Ascending aorta (tissue), 2 donors: ENCODE results near the gene TSC2. TPM values are rescaled to one million over a fixed set of nuclear protein-coding genes. Genes with fewer than 3 reads are reported as not detected.

ENCODE experiments used
- DNase-seq, 2 donors: peaks; one replicate each; pipeline ENCODE4 v3.0.0-alpha.2; 2019; ENCODE audit warnings: low spot score in 2 of 2
- H3K27ac ChIP-seq, 2 donors: fragments of 200-600 bp; sonication (generic); one replicate each; pipeline ENCODE4 v1.5.1; 2016 to 2017; ENCODE audit warnings: mild to moderate bottlenecking in 1 of 2
- H3K27me3 ChIP-seq: fragments of 200-600 bp; sonication (generic); one replicate; pipeline ENCODE4 v1.5.1; 2017
- H3K36me3 ChIP-seq, 2 donors: fragments of 200-600 bp; sonication (generic); one replicate each; pipeline ENCODE4 v1.5.1; 2016
- H3K4me1 ChIP-seq, 2 donors: fragments of 200-600 bp; sonication (generic); one replicate each; pipeline ENCODE4 v1.5.1; 2016 to 2017; ENCODE audit warnings: mild to moderate bottlenecking in 1 of 2
- H3K4me3 ChIP-seq, 2 donors: fragments of 200-600 bp; sonication (generic); one replicate each; pipeline ENCODE4 v1.5.1; 2016 to 2017; ENCODE audit warnings: mild to moderate bottlenecking in 1 of 2
- H3K9me3 ChIP-seq, 2 donors: fragments of 200-600 bp; sonication (generic); one replicate each; pipeline ENCODE4 v1.5.1; 2016
- intact Hi-C: fragments of 100-400 bp; cut with DNase I; formaldehyde crosslinking; loops from one replicate; pipeline ENCODE4 v1.15.1; 2023
- total RNA-seq: library from RNA; depleted of rRNA; stranded (reverse); fragments of >200 nt; gene quantifications from one replicate; pipeline ENCODE4 v1.1.0, GENCODE V29; 2016
- TF ChIP-seq, protein P1 (sequence below), 3 experiments: fragments of 200-600 bp in 2 of 3; fragments of 450-650 bp in 1 of 3; sonication (generic) in 2 of 3; IDR thresholded peaks; one replicate each; pipeline ENCODE4 v1.5.1; 2016 to 2019; ENCODE audit warnings: antibody characterized with exemption in 3 of 3, mild to moderate bottlenecking in 1 of 3, moderate library complexity in 1 of 3

The TSC2 gene
- total RNA-seq, 1 donor from 2014 or later: 258 TPM

DNA sequence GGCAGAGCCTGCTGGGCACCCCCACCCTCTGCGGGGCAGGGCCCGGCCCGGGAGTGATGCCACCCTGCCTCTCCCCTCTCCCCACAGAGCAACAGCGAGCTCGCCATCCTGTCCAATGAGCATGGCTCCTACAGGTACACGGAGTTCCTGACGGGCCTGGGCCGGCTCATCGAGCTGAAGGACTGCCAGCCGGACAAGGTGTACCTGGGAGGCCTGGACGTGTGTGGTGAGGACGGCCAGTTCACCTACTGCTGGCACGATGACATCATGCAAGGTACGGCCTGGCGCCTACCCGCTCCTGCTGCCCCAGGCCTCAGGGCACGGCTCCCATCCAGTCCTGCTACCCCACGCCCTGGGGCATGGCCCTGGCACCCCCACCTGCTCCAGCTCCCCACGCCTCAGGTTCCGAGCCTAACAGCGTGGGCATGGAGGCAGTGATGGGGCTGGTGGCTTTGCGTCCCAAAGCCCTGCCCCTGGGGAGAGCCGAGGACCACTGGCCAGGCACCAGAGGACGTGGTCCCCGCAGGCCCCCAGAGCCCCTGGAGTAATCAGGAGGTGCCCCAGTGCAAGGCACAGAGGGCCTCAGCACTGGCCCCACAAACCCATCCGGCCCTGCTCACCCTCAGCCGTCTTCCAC, 38.4 kb downstream of the TSC2 start:
- H3K4me3 ChIP-seq: no peak overlapping the region
- H3K4me1 ChIP-seq: no peaks in the 10 kb centered on the region
- TF ChIP-seq, protein P1, sequence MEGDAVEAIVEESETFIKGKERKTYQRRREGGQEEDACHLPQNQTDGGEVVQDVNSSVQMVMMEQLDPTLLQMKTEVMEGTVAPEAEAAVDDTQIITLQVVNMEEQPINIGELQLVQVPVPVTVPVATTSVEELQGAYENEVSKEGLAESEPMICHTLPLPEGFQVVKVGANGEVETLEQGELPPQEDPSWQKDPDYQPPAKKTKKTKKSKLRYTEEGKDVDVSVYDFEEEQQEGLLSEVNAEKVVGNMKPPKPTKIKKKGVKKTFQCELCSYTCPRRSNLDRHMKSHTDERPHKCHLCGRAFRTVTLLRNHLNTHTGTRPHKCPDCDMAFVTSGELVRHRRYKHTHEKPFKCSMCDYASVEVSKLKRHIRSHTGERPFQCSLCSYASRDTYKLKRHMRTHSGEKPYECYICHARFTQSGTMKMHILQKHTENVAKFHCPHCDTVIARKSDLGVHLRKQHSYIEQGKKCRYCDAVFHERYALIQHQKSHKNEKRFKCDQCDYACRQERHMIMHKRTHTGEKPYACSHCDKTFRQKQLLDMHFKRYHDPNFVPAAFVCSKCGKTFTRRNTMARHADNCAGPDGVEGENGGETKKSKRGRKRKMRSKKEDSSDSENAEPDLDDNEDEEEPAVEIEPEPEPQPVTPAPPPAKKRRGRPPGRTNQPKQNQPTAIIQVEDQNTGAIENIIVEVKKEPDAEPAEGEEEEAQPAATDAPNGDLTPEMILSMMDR (IDR thresholded peaks at IDR 0.05): no peak
- no peaks in the 10 kb centered on the region for H3K27me3 ChIP-seq
- H3K27ac ChIP-seq: no peak overlapping the region
- H3K36me3 ChIP-seq: peaks cover 68 to 80% of the 10 kb centered on the region in 2 donors
- no peak for DNase-seq
- no peaks in the 10 kb centered on the region for H3K9me3 ChIP-seq
- intact Hi-C loops: no loop called here

DNA sequence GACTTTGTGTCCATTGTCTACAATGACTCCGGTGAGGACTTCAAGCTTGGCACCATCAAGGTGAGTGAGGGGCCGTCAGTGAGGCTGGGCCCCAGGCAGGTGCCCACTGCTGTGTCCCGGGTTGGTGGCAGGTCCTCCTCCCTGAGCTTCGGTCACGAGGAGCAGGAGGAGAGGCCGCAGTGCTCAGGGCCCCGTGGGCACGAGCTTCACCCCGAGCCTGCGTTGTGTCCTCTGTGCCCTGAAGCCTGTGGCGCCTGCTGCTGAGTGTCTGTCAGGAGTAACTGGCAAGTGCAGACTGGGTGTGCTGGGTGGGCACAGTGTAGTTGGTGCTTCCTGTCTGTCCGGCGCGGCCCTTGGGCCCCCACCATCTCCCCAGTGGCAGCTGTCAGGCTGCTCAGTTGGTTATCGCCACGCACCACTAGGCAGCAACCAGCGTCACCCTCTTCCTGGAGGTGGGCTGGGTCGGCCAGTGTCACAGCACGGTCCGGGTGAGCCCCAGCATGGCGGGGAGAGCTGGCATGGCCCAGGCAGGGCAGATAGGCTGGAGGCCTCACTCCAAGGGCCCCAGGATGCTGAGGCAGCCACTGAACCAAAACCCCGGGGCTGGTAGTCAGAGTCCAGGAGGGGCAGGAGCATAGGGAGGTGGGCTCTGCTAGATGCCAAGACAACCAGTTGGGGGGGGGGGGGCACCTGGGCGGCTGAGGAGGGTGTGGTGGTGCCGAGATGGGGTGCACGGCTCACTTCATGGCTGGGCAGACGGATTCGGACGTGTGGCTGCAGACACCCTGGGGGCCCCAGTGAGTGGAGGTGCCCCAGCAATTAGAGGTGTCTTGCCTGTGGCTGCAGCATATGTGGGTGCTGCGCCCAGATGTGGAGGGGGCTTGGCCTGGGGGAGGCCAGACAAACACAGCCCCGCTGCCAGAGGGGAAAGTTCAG, 39.3 kb downstream of the TSC2 start:
- TF ChIP-seq, protein P1 (IDR thresholded peaks at IDR 0.05): no peak
- H3K9me3 ChIP-seq: no peaks in the 10 kb centered on the region
- H3K27me3 ChIP-seq: no peaks in the 10 kb centered on the region
- H3K36me3 ChIP-seq: peaks cover 74 to 80% of the 10 kb centered on the region in 2 donors
- no peak for DNase-seq
- H3K4me1 ChIP-seq: no peaks in the 10 kb centered on the region
- H3K27ac ChIP-seq: no peak overlapping the region
- intact Hi-C loops: no loop called here
- H3K4me3 ChIP-seq: no peak overlapping the region

DNA sequence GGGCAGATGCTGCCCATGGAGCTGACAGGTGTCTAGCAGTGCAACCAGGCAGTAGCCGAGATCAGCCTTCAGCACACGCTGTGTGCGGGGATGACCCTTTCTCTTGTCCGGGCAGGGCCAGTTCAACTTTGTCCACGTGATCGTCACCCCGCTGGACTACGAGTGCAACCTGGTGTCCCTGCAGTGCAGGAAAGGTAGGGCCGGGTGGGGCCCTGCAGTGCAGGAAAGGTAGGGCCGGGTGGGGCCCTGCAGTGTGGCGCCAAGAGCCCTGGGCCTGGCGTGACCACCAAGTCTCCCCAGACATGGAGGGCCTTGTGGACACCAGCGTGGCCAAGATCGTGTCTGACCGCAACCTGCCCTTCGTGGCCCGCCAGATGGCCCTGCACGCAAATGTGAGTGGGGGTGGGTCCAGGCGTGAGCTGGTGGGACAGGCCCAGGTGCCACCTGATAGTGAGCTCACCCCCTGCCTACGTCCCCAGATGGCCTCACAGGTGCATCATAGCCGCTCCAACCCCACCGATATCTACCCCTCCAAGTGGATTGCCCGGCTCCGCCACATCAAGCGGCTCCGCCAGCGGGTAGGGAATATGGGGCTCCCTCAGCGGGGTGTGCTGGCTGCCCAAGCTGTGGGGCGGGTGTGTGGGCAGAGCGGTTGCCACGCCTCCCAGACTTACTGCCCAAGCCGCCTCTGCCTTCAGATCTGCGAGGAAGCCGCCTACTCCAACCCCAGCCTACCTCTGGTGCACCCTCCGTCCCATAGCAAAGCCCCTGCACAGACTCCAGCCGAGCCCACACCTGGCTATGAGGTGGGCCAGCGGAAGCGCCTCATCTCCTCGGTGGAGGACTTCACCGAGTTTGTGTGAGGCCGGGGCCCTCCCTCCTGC, 40.2 kb downstream of the TSC2 start:
- Histone ChIP-seq H3K4me3 (no peak overlapping the region), H3K36me3 (peaks cover 75 to 87% of the 10 kb centered on the region in 2 donors), H3K27ac (no peak overlapping the region), H3K9me3 (no peaks in the 10 kb centered on the region), H3K4me1 (no peaks in the 10 kb centered on the region), H3K27me3 (no peaks in the 10 kb centered on the region)
- no peak for DNase-seq
- TF ChIP-seq, protein P1 (IDR thresholded peaks at IDR 0.05): no peak
- intact Hi-C loops: no loop called here

DNA sequence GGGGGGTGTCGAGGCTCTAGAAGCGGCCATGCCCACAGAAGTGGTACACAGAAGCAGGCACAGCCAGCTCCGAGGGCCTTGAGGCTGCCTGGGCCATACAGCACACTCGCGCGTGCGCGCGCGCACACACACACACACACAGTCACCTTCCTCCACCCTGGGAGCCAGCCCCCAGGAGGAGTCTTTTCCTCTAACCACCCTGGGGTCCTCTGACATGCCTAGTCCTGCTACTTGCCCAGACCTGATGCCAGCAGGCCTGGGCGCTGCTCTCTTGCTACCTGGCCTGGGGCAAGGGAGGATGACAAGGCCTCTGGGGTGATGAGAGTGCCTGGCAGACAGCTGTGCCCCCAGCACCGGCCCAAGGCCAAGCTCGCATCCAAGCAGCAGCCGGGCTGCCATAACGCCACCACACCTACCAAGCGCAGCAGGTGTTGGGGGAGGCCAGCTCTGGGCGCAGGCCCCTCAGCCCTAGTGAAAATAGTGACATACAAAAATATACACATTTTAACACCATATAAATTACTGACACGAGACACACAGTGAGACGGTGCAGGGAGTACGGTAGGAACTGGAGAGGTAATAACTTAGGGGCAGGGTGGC, 41.1 kb downstream of the TSC2 start:
- intact Hi-C loops: no loop called here
- no peak overlapping the region for H3K27ac ChIP-seq
- DNase-seq: no peak
- peaks cover 84 to 89% of the 10 kb centered on the region in 2 donors for H3K36me3 ChIP-seq
- no peaks in the 10 kb centered on the region for H3K4me1 ChIP-seq
- TF ChIP-seq, protein P1 (IDR thresholded peaks at IDR 0.05): no peak
- no peaks in the 10 kb centered on the region for H3K27me3 ChIP-seq
- H3K4me3 ChIP-seq: no peak overlapping the region
- no peaks in the 10 kb centered on the region for H3K9me3 ChIP-seq
